GM19238 (cell line): Measurements from ENCODE around the gene EIF4G3.
"Not testable (repeated sequence)": the region's sequence is repeated elsewhere in the genome, so short reads cannot be mapped to it uniquely, and the experiment has no call there.

ENCODE experiments used
- DNase-seq: peaks from one replicate; pipeline ENCODE4 v3.0.0; 2011; ENCODE audit warnings: low spot score; ENCODE audit not compliant: insufficient read length

Gene EIF4G3, protein sequence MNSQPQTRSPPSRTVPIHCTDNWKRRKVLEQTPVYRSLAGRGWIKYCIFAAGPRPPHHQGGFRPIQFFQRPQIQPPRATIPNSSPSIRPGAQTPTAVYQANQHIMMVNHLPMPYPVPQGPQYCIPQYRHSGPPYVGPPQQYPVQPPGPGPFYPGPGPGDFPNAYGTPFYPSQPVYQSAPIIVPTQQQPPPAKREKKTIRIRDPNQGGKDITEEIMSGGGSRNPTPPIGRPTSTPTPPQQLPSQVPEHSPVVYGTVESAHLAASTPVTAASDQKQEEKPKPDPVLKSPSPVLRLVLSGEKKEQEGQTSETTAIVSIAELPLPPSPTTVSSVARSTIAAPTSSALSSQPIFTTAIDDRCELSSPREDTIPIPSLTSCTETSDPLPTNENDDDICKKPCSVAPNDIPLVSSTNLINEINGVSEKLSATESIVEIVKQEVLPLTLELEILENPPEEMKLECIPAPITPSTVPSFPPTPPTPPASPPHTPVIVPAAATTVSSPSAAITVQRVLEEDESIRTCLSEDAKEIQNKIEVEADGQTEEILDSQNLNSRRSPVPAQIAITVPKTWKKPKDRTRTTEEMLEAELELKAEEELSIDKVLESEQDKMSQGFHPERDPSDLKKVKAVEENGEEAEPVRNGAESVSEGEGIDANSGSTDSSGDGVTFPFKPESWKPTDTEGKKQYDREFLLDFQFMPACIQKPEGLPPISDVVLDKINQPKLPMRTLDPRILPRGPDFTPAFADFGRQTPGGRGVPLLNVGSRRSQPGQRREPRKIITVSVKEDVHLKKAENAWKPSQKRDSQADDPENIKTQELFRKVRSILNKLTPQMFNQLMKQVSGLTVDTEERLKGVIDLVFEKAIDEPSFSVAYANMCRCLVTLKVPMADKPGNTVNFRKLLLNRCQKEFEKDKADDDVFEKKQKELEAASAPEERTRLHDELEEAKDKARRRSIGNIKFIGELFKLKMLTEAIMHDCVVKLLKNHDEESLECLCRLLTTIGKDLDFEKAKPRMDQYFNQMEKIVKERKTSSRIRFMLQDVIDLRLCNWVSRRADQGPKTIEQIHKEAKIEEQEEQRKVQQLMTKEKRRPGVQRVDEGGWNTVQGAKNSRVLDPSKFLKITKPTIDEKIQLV (N-terminal part only)

DNA sequence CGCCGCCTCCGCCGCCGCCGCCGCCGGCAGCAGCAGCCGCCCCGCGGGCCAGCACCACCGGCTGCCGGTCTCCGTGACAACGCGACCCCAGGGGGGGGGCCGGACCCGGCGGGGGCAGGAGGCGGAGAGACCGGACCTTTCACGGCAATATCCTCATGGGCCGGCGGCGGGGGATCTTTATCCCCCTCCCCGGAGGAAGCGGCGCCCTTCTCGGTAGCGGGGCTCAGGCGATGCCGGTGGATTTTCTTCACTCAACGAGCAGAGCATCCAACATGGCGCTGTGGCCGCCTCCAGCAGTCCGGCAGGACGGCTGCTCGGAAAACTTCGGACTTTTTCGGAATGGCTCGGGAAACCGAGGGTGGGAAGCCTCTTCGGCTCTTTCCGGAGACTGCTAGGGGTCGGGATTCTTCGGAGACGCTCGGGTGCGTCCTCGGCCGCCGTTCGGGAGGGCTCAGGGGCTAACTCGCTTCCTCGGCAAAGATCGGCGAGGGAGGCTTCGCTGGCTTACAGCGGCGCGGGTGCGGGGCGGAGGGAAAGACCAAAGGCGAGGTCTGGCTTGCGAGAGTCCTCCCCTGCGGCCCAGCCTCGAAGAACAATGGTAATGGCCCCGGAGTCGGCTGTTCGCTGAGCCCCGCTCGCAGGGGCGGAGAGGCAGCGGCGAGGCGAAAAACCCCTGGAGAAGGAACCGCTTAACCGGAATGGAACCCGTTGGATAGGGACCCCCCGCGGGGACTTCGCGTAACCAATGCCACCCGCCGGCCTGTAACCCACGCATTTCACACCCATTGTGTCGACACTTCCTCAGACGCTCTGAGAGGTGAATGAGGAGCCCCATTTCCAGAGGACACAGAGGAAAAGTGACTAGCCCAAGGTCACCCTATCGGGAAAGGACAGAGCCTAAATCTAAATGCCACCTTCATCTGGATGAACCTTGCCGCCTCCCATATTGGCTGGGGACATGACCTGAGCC is at the start of gene EIF4G3:
Gene EIF4G3 (minus strand): TSS at position 312 of the 970 bp plus-strand sequence. CDS start 174,155 bp downstream, outside the sequence.
- DNase-seq: peak; percentile 89

GRCh38 chr1:21225065-21225464 is 48.4 kb upstream of the EIF4G3 start:
- DNase-seq: no peak

GRCh38 chr1:21220815-21221214 is 44.1 kb upstream of the EIF4G3 start:
- no peak for DNase-seq

- DNase-seq: no peak
These were observed 43.0 kb upstream of the EIF4G3 start for GRCh38 chr1:21219674-21220073.

- DNase-seq: no peak
These were observed 41.3 kb upstream of the EIF4G3 start for GRCh38 chr1:21217812-21218596.

DNA sequence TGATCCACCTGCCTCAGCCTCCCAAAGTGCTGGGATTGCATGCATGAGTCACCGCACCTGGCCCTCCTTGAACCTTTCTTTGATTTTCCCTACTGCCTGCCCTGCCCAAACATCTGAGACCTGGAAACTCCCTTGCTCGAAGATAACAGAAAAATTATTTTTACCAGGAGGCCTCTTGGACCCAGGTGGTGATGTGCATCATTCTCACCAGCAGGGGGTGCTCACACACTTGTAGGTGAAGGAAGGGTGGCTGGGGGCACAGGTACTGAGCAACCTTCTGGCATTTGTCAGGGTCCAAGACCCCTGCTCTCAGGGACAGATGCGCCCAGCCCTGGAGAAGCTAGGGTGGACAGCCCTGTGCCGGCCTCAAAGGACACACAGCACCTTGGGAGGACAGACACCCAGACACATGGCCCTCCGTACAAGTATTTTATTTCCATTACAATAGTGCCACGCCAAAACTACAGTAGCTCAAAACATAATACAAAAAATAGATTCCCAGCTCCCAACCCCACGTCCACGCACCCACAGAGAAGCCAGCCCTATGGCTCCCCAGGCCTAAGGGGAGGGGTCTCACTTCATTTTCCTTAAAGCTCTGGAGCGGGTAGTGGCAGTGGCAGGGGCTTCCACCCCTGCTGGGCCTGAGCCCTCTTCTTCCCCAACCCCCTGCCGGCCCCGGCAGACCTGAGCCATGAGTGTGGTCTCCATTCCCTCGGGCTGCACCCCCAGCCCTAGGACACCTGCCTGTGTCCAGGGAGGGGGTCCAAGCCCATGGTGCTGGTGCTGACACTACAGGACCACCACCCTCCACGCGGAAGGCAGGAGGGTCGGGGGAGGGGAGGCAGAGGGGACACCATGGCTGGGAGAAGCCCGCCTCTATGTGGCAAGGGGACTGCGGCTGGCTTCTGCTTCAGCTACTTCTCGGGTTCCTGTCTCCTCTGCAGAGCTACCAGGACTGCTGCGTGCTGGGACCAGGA is 40.4 kb upstream of the EIF4G3 start:
- peak; percentile 39 for DNase-seq

GRCh38 chr1:21212126-21212525 is 35.4 kb upstream of the EIF4G3 start:
- DNase-seq: no peak

GRCh38 chr1:21208137-21208700 is 31.5 kb upstream of the EIF4G3 start:
- DNase-seq: not testable (repeated sequence)

DNA sequence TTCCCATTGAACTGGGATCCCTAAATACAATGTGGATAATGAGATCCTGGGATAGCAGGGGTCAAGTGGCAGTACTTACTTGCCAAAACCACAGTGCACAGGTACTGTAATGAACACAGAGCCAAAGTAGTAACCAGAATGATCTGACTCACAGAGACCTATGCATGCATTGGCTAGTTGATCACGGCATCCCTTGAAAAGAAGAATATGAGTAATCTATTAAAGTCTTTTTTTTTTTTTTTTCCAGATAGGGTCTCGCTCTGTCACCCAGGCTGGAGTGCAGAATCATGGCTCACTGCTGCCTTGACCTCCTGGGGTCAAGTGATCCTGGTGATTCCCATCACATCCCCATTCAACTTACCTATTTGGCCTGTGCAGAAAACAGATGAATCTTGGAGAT is 29.4 kb upstream of the EIF4G3 start:
- no peak for DNase-seq

GRCh38 chr1:21205416-21205815 is 28.7 kb upstream of the EIF4G3 start:
- DNase-seq: no peak

- no peak for DNase-seq
These were observed 25.0 kb upstream of the EIF4G3 start for GRCh38 chr1:21201650-21202049.

- DNase-seq: not testable (repeated sequence)
These were observed 24.5 kb upstream of the EIF4G3 start for GRCh38 chr1:21201238-21201637.

DNA sequence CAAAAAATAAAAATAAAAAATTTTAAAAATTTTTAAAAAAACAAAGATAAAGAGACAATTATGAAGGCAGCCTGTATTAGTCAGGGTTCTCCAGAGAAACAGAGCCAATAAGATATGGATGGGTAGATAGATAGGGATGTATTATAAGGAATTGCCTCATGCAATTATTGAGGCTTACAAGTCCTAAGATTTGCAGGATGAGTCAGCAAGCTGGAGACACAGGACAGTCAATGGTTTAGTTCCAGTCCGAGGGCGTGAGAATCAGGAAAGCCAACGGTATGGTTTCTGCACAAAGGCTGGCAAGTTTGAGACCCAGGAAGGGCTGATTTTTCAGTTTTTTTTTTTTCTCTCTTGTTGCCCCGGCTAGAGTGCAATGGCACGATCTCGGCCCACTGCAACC is 24.1 kb upstream of the EIF4G3 start:
- DNase-seq: no peak

- DNase-seq: no peak
These were observed 22.2 kb upstream of the EIF4G3 start for GRCh38 chr1:21198929-21199328.

DNA sequence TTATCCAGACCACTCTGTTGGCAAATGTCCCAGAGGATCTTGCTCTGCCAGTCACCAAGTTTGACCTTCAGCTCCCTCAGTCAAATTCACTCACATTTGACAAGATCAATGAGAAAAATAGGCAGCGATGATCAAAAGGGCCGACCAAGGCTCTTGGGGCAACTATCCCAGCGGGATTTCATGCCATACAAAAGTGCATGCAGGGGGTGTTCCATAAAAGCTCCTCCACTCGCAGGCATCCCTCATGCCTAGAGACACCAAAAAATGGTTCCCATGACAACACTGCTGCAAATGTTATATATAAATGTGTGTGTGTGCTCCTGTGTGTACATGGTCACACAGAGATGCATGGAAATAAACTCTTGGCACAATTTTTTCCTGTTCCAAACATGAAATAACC is 16.2 kb upstream of the EIF4G3 start:
- no peak for DNase-seq

GRCh38 chr1:21192284-21192683 is 15.6 kb upstream of the EIF4G3 start:
- no peak for DNase-seq

- not testable (repeated sequence) for DNase-seq
These were observed 14.1 kb upstream of the EIF4G3 start for GRCh38 chr1:21190771-21191170.

DNA sequence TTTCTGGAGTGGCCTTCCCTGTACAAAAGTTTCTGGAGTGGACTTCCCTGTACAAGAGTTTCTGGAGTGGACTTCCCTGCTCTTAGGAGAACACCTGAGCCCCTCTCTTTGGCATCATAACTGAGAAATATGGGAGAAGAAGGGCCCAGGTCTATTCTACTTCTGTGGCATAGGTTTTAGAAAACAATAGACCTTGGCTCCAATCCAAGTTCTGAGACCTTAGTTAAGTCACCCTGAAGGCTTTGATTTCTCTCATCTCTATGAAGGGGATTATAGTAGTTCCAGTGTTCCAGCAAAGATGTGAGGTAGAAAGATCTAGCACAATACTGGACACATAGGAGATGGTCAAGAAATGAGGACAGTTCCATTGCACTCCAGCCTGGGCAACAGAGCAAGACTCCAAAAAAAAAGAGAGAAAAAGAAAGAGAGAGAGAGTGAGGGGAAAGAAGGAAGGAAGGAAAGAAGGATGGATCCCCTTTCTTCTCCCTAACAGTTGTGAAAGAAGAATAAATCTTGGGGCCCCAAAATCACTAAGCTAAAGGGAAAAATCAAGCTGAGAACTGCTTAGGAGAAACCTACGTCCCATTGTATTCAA is 13.3 kb upstream of the EIF4G3 start:
- no peak for DNase-seq
